ENCODE data around the gene TTF2. TPM values are rescaled to one million over a fixed set of nuclear protein-coding genes. Genes with fewer than 3 reads are reported as not detected.

Gene TTF2
- total RNA-seq, 1 donor from 2014 or later, result 58.4 TPM

- no peaks in the 10 kb centered on the region for H3K9me3 Mint-ChIP-seq (ENCODE audit: low read depth)
- TF ChIP-seq, protein P1, sequence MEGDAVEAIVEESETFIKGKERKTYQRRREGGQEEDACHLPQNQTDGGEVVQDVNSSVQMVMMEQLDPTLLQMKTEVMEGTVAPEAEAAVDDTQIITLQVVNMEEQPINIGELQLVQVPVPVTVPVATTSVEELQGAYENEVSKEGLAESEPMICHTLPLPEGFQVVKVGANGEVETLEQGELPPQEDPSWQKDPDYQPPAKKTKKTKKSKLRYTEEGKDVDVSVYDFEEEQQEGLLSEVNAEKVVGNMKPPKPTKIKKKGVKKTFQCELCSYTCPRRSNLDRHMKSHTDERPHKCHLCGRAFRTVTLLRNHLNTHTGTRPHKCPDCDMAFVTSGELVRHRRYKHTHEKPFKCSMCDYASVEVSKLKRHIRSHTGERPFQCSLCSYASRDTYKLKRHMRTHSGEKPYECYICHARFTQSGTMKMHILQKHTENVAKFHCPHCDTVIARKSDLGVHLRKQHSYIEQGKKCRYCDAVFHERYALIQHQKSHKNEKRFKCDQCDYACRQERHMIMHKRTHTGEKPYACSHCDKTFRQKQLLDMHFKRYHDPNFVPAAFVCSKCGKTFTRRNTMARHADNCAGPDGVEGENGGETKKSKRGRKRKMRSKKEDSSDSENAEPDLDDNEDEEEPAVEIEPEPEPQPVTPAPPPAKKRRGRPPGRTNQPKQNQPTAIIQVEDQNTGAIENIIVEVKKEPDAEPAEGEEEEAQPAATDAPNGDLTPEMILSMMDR (IDR thresholded peaks at IDR 0.05; ENCODE audit: unreplicated experiment), result no peak
- H3K4me1 Mint-ChIP-seq (ENCODE audit: low read depth), result peaks cover 14% of the 10 kb centered on the region
Observed at GRCh38 chr1:117032681-117033539, 27.2 kb upstream of the TTF2 start.

GRCh38 chr1:117033772-117034171 is 26.4 kb upstream of the TTF2 start:
- no peak for DNase-seq (ENCODE audit: low spot score, unreplicated experiment)
- TF ChIP-seq, protein P1 (IDR thresholded peaks at IDR 0.05; ENCODE audit: unreplicated experiment), result no peak
- Mint-ChIP-seq H3K9me3 (ENCODE audit: low read depth) (no peaks in the 10 kb centered on the region), H3K4me1 (ENCODE audit: low read depth) (peaks cover 14% of the 10 kb centered on the region), H3K27me3 (no peaks in the 10 kb centered on the region), H3K27ac (no peak overlapping the region), H3K4me3 (ENCODE audit: low read depth) (no peak overlapping the region), H3K36me3 (ENCODE audit: insufficient read depth) (no peaks in the 10 kb centered on the region)

More at GRCh38 chr1:117032681-117033539, 27.2 kb upstream of the TTF2 start:
- Mint-ChIP-seq H3K36me3 (ENCODE audit: insufficient read depth) (no peaks in the 10 kb centered on the region), H3K27me3 (no peaks in the 10 kb centered on the region), H3K4me3 (ENCODE audit: low read depth) (no peak overlapping the region), H3K27ac (no peak overlapping the region)
- DNase-seq (ENCODE audit: low spot score, unreplicated experiment), result no peak

DNA sequence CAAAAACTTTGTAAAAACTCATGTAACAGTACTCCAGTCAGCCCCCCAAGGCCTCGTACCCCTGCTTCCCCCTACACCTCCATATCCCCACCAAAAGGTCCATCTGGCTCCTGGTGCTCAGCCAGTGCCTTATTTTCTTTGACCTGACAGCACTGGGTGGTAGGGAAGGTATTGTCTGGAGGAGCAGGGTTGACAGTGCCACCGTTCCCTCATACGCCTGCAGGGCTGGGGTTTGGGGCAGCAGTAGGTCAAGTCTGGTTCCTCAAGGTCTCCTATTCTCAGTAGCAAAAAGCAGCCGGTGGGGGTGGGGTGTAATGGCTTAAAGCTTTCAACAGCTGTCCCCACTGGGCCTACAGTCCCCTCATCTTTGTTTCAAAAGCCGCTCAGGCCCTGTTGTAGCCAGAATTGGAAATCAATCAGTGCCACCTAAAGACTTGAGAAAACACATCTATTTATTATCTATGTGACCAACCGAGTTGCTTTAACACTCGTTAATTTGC is 25.3 kb upstream of the TTF2 start:
- Mint-ChIP-seq H3K36me3 (ENCODE audit: insufficient read depth) (no peaks in the 10 kb centered on the region), H3K4me1 (ENCODE audit: low read depth) (peaks cover 14% of the 10 kb centered on the region), H3K9me3 (ENCODE audit: low read depth) (no peaks in the 10 kb centered on the region), H3K27me3 (no peaks in the 10 kb centered on the region), H3K27ac (no peak overlapping the region), H3K4me3 (ENCODE audit: low read depth) (no peak overlapping the region)
- TF ChIP-seq, protein P1 (IDR thresholded peaks at IDR 0.05; ENCODE audit: unreplicated experiment), result no peak
- no peak for DNase-seq (ENCODE audit: low spot score, unreplicated experiment)

DNA sequence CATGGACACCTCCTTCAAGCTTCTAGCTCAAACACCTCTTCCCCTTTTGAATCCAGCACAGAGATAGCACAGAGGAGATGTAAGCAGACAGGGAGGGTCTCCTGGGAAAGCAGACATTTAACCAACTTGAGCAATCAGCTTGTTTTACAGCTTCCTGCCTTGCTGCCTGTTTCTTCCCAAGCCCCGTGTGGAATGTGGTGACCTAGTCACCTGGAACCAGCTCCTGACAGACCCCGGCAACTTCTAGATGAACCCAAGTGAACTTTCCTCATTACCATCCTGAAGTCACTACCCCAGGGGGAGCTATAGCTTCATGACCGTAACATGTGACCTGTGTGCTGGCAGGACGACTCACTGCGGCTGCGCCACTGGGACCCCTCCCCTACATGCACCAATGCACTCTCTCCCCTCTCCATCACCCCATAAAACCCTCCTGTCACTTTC is 24.1 kb upstream of the TTF2 start:
- peaks cover 14% of the 10 kb centered on the region for H3K4me1 Mint-ChIP-seq (ENCODE audit: low read depth)
- no peak overlapping the region for H3K27ac Mint-ChIP-seq
- no peaks in the 10 kb centered on the region for H3K27me3 Mint-ChIP-seq
- H3K9me3 Mint-ChIP-seq (ENCODE audit: low read depth), result no peaks in the 10 kb centered on the region
- H3K4me3 Mint-ChIP-seq (ENCODE audit: low read depth), result no peak overlapping the region
- no peak for DNase-seq (ENCODE audit: low spot score, unreplicated experiment)
- TF ChIP-seq, protein P1 (IDR thresholded peaks at IDR 0.05; ENCODE audit: unreplicated experiment), result no peak
- no peaks in the 10 kb centered on the region for H3K36me3 Mint-ChIP-seq (ENCODE audit: insufficient read depth)

DNA sequence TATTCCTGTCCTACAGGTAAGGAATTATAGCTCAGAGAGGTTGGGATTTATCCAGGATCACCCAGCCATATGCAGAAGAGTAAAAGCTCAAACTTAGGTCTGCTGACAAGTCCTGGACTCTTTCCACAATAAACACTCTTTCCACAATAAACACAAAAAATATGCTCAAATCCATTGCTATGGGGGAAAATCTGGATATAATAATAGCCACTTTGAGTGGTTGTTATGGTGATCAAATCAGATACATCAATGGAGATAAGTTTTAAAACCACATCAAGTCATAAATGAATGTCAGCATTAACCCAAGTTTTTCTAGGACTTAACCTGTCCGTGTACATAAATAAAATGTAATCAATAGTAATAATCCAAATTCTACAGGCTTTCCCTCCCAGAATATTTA is 22.3 kb upstream of the TTF2 start:
- Mint-ChIP-seq H3K36me3 (ENCODE audit: insufficient read depth) (peaks cover 2% of the 10 kb centered on the region), H3K27ac (no peak overlapping the region), H3K4me1 (ENCODE audit: low read depth) (peaks cover 14% of the 10 kb centered on the region), H3K4me3 (ENCODE audit: low read depth) (no peak overlapping the region), H3K9me3 (ENCODE audit: low read depth) (no peaks in the 10 kb centered on the region), H3K27me3 (no peaks in the 10 kb centered on the region)
- TF ChIP-seq, protein P1 (IDR thresholded peaks at IDR 0.05; ENCODE audit: unreplicated experiment), result no peak
- DNase-seq (ENCODE audit: low spot score, unreplicated experiment), result no peak
